ENCODE measurements around the gene IQGAP2. TPM values are rescaled to one million over a fixed set of nuclear protein-coding genes. Genes with fewer than 3 reads are reported as not detected.

IQGAP2 gene
- total RNA-seq, 1 donor, result 0.36 TPM

DNA sequence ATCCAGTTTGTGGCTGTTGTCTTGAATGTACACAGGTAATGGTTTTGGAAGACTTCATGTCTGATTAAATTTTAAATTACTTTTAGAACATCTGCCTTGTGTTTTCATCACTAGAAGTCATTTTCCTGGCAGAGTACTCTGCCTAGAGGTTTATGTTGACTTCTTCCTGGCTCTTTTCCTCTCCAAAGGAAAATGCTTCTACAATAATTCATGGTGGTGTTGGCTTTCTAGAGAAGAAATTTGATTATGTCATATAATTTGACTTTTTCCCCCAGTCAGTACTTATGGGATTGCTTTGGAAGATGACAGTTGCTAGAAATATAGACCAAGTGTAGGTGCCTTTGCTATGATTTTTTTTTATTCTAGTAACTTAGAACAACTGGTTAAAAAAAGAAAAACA, 173.4 kb downstream of the IQGAP2 start:
- H3K9me3 ChIP-seq (ENCODE audit: low read depth, low read length), result no peaks in the 10 kb centered on the region
- H3K4me2 ChIP-seq (ENCODE audit: insufficient read depth, low read length), result no peak overlapping the region
- H3K79me2 ChIP-seq (ENCODE audit: insufficient read depth, low read length), result no peaks in the 10 kb centered on the region
- H3K36me3 ChIP-seq (ENCODE audit: insufficient read depth, low read length), result no peaks in the 10 kb centered on the region
- no peaks in the 10 kb centered on the region for H4K20me1 ChIP-seq (ENCODE audit: insufficient read depth, low read length)
- no peak overlapping the region for H3K27ac ChIP-seq (ENCODE audit: low read depth, low read length)
- TF ChIP-seq, protein P1, sequence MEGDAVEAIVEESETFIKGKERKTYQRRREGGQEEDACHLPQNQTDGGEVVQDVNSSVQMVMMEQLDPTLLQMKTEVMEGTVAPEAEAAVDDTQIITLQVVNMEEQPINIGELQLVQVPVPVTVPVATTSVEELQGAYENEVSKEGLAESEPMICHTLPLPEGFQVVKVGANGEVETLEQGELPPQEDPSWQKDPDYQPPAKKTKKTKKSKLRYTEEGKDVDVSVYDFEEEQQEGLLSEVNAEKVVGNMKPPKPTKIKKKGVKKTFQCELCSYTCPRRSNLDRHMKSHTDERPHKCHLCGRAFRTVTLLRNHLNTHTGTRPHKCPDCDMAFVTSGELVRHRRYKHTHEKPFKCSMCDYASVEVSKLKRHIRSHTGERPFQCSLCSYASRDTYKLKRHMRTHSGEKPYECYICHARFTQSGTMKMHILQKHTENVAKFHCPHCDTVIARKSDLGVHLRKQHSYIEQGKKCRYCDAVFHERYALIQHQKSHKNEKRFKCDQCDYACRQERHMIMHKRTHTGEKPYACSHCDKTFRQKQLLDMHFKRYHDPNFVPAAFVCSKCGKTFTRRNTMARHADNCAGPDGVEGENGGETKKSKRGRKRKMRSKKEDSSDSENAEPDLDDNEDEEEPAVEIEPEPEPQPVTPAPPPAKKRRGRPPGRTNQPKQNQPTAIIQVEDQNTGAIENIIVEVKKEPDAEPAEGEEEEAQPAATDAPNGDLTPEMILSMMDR (IDR thresholded peaks at IDR 0.05; ENCODE audit: extremely low read depth, low read depth, low read length), result no peak
- no peak overlapping the region for H3K4me3 ChIP-seq (ENCODE audit: insufficient read depth, low read length)
- no peak overlapping the region for H2AFZ ChIP-seq (ENCODE audit: low read length)
- H3K4me1 ChIP-seq (ENCODE audit: insufficient read depth, low read length), result no peaks in the 10 kb centered on the region
- peaks cover 8% of the 10 kb centered on the region for H3K27me3 ChIP-seq (ENCODE audit: insufficient read depth, low read length)
- no peak for DNase-seq (ENCODE audit: insufficient read length, low spot score, missing footprints)

DNA sequence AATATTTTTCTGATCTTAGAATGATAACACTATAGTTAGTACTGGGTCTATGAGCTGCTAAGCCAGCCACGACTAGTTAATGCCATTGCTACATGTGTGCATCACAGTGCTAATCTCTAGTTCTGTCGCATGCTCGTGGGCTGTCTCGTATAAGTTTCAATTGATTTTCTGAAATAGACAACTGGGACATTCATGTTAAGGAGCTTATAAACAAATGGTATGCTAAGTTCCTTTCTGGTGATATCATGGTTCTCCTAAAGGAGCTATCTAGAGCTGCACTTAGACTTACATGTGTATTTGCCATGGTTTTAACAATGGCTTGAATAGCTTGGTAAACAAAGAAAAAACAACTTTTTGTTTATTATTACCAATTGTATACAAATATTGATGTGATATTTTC, 173.9 kb downstream of the IQGAP2 start:
- H3K79me2 ChIP-seq (ENCODE audit: insufficient read depth, low read length), result no peaks in the 10 kb centered on the region
- H3K4me1 ChIP-seq (ENCODE audit: insufficient read depth, low read length), result no peaks in the 10 kb centered on the region
- H3K27ac ChIP-seq (ENCODE audit: low read depth, low read length), result no peak overlapping the region
- no peak overlapping the region for H3K4me2 ChIP-seq (ENCODE audit: insufficient read depth, low read length)
- no peaks in the 10 kb centered on the region for H4K20me1 ChIP-seq (ENCODE audit: insufficient read depth, low read length)
- H2AFZ ChIP-seq (ENCODE audit: low read length), result no peak overlapping the region
- no peaks in the 10 kb centered on the region for H3K9me3 ChIP-seq (ENCODE audit: low read depth, low read length)
- DNase-seq (ENCODE audit: insufficient read length, low spot score, missing footprints), result no peak
- H3K36me3 ChIP-seq (ENCODE audit: insufficient read depth, low read length), result no peaks in the 10 kb centered on the region
- peaks cover 5% of the 10 kb centered on the region for H3K27me3 ChIP-seq (ENCODE audit: insufficient read depth, low read length)
- H3K4me3 ChIP-seq (ENCODE audit: insufficient read depth, low read length), result no peak overlapping the region
- TF ChIP-seq, protein P1 (IDR thresholded peaks at IDR 0.05; ENCODE audit: extremely low read depth, low read depth, low read length), result no peak

DNA sequence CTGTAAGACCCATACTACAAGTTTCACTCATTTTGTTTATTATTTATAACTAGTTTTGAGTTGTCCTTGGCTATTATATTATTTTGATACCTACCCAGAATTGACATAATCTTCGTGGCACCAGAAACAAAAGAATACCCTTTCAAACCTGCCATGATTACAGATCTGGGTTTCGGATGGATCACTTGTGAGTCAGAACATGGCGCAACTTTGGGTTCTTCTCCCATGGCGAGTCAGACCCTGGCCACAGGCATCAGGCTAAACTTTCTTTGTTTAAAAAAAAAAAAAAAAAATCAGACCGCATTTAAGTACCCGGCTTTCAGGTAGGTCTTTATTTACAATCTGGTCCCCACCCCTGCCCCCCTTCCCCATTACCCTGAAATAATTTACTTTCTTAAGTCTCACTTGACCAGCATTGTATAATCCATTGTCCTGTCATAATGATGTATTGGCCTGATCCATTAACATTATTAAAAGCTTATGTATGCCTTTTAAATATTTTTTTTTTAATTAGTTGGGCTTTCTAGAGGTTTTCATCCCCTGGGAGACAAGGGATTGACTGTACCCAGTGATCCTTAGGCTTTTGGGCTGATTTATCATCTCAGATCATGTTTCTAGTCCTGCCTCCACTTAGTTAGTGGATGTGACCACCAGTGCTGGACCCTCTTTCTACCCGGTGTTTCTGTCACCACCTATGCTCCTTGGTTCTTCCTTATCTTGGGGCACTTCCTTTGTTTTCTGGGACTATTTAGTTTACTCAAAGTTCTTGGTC, 176.3 kb downstream of the IQGAP2 start:
- H3K4me1 ChIP-seq (ENCODE audit: insufficient read depth, low read length), result peaks cover 7% of the 10 kb centered on the region
- H3K27me3 ChIP-seq (ENCODE audit: insufficient read depth, low read length), result peaks cover 5% of the 10 kb centered on the region
- H3K79me2 ChIP-seq (ENCODE audit: insufficient read depth, low read length), result no peaks in the 10 kb centered on the region
- no peaks in the 10 kb centered on the region for H3K36me3 ChIP-seq (ENCODE audit: insufficient read depth, low read length)
- H4K20me1 ChIP-seq (ENCODE audit: insufficient read depth, low read length), result no peaks in the 10 kb centered on the region
- TF ChIP-seq, protein P1 (IDR thresholded peaks at IDR 0.05; ENCODE audit: extremely low read depth, low read depth, low read length), result no peak
- H3K4me3 ChIP-seq (ENCODE audit: insufficient read depth, low read length), result no peak overlapping the region
- no peaks in the 10 kb centered on the region for H3K9me3 ChIP-seq (ENCODE audit: low read depth, low read length)
- H3K27ac ChIP-seq (ENCODE audit: low read depth, low read length), result no peak overlapping the region
- DNase-seq (ENCODE audit: insufficient read length, low spot score, missing footprints), result no peak
- H3K4me2 ChIP-seq (ENCODE audit: insufficient read depth, low read length), result no peak overlapping the region
- no peak overlapping the region for H2AFZ ChIP-seq (ENCODE audit: low read length)

DNA sequence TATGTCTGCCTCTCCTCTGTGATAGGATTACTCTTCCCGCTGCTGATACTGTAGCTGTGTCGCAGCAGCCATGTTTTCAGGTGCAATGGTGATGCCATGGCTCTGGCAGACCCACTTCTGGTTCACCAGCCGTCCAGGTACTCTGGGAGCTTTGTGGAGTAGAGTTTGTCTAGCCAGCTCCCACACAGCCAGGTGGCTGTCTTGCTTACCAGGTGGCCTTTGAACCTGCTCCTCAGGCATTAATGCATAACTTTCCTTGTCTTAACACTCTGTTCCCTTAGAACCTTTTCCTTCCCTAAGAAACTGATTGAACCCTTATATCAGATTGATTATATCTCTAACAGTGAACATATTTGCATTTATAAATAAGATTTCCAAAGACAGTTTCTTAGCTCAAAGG, 177.9 kb downstream of the IQGAP2 start:
- H3K4me2 ChIP-seq (ENCODE audit: insufficient read depth, low read length), result no peak overlapping the region
- no peak overlapping the region for H2AFZ ChIP-seq (ENCODE audit: low read length)
- H3K27ac ChIP-seq (ENCODE audit: low read depth, low read length), result no peak overlapping the region
- no peaks in the 10 kb centered on the region for H3K9me3 ChIP-seq (ENCODE audit: low read depth, low read length)
- peaks cover 7% of the 10 kb centered on the region for H3K4me1 ChIP-seq (ENCODE audit: insufficient read depth, low read length)
- H4K20me1 ChIP-seq (ENCODE audit: insufficient read depth, low read length), result no peaks in the 10 kb centered on the region
- TF ChIP-seq, protein P1 (IDR thresholded peaks at IDR 0.05; ENCODE audit: extremely low read depth, low read depth, low read length), result no peak
- peaks cover 10% of the 10 kb centered on the region for H3K27me3 ChIP-seq (ENCODE audit: insufficient read depth, low read length)
- no peak for DNase-seq (ENCODE audit: insufficient read length, low spot score, missing footprints)
- no peak overlapping the region for H3K4me3 ChIP-seq (ENCODE audit: insufficient read depth, low read length)
- no peaks in the 10 kb centered on the region for H3K36me3 ChIP-seq (ENCODE audit: insufficient read depth, low read length)
- no peaks in the 10 kb centered on the region for H3K79me2 ChIP-seq (ENCODE audit: insufficient read depth, low read length)

All from osteoblast (primary cell).